Fibroblast of lung (primary cell): ENCODE data around the gene INPP5A.

ENCODE experiments used
- EZH2 ChIP-seq: IDR thresholded peaks from 2 replicates; pipeline ENCODE4 v1.5.1; 2012; ENCODE audit warnings: low read length, control low read depth, mild to moderate bottlenecking; ENCODE audit errors: missing control alignments
- TF ChIP-seq, protein P1 (sequence below), 2 donors: IDR thresholded peaks in 1 of 2; conservative IDR thresholded peaks in 1 of 2; 1 replicate in 1 of 2; 2 replicates in 1 of 2; pipeline ENCODE4 v1.5.1; 2011 to 2012; ENCODE audit warnings: low read length in 2 of 2, control low read depth in 1 of 2, inconsistent platforms in 1 of 2, low read depth in 1 of 2, mild to moderate bottlenecking in 1 of 2

DNA sequence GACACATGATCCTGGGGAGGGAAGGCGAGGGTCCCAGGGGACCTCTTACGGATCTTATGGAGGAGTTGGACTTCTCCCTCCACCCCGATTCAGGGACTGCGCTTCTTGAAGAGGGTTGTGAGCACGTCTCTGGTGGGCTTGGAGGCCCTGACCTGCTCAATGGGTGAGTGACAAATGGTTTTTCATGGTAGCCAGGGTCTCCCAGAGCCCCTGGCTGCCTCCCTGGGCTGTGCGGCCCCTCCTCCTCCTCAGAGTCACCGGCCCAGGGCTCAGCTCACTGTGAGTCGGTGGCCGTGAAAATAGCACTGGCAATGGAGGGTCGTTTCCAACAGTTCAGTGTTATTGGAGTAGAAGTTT lies 26.6 kb downstream of the INPP5A start:
- TF ChIP-seq, protein P1, sequence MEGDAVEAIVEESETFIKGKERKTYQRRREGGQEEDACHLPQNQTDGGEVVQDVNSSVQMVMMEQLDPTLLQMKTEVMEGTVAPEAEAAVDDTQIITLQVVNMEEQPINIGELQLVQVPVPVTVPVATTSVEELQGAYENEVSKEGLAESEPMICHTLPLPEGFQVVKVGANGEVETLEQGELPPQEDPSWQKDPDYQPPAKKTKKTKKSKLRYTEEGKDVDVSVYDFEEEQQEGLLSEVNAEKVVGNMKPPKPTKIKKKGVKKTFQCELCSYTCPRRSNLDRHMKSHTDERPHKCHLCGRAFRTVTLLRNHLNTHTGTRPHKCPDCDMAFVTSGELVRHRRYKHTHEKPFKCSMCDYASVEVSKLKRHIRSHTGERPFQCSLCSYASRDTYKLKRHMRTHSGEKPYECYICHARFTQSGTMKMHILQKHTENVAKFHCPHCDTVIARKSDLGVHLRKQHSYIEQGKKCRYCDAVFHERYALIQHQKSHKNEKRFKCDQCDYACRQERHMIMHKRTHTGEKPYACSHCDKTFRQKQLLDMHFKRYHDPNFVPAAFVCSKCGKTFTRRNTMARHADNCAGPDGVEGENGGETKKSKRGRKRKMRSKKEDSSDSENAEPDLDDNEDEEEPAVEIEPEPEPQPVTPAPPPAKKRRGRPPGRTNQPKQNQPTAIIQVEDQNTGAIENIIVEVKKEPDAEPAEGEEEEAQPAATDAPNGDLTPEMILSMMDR (conservative IDR thresholded peaks at IDR 0.05 in 1 of 2, IDR thresholded peaks at IDR 0.05 in 1 of 2; ENCODE audit: low read depth in 1 of 2, low read length in 2 of 2): no peak
- no peak for TF ChIP-seq EZH2
